Esophagus (tissue), 2 donors: ENCODE data around the gene SNX10. TPM values are rescaled to one million over a fixed set of nuclear protein-coding genes. Genes with fewer than 3 reads are reported as not detected.
"Not testable (repeated sequence)": the region's sequence is repeated elsewhere in the genome, so short reads cannot be mapped to it uniquely, and the experiment has no call there.

ENCODE experiments used
- H3K27ac ChIP-seq, 2 donors: one replicate each; pipeline ENCODE4 v1.5.1; 2013; ENCODE audit warnings: low read depth in 2 of 2, mild to moderate bottlenecking in 2 of 2, inconsistent platforms in 1 of 2, low read length in 1 of 2, moderate library complexity in 1 of 2
- H3K27me3 ChIP-seq, 2 donors: one replicate each; pipeline ENCODE4 v1.6.1; 2013; ENCODE audit warnings: low read length in 2 of 2, control low read depth in 1 of 2, mild to moderate bottlenecking in 1 of 2; ENCODE audit not compliant: insufficient read depth in 2 of 2, control insufficient read depth in 1 of 2
- H3K36me3 ChIP-seq, 2 donors: one replicate each; pipeline ENCODE4 v1.6.1; 2013; ENCODE audit warnings: low read length in 1 of 2; ENCODE audit not compliant: control insufficient read depth in 2 of 2, insufficient read depth in 2 of 2
- H3K4me1 ChIP-seq, 2 donors: one replicate each; pipeline ENCODE4 v1.6.1; 2013; ENCODE audit warnings: low read length in 1 of 2; ENCODE audit not compliant: control insufficient read depth in 2 of 2, insufficient read depth in 2 of 2
- H3K4me3 ChIP-seq, 2 donors: one replicate each; pipeline ENCODE4 v1.5.1; 2013; ENCODE audit warnings: low read length in 2 of 2, mild to moderate bottlenecking in 2 of 2, low read depth in 1 of 2, moderate library complexity in 1 of 2
- H3K9me3 ChIP-seq, 2 donors: one replicate each; pipeline ENCODE4 v1.6.1; 2013; ENCODE audit warnings: mild to moderate bottlenecking in 2 of 2, low read depth in 1 of 2, low read length in 1 of 2, moderate library complexity in 1 of 2; ENCODE audit not compliant: control insufficient read depth in 2 of 2, insufficient read depth in 1 of 2
- WGBS, 2 donors: extraction: QIAGEN DNeasy Blood & Tissue Kit; methylation state at CpG; one replicate each; pipeline ENCODE4 v1.1.7; 2013; 5-methylcytosine and 5-hydroxymethylcytosine counted together
- polyA plus RNA-seq, 2 donors: library from polyadenylated mRNA; stranded (reverse); fragments of 200-250 nt; gene quantifications; one replicate each; pipeline ENCODE4 v1.2.3, GENCODE V29; 2013
- donor health status: healthy with polysubstance abuse.
- donor health status: Bipolar disorder and iron deficiency.

Gene SNX10
- polyA plus RNA-seq, 2 donors: 0.44 to 0.61 TPM

DNA sequence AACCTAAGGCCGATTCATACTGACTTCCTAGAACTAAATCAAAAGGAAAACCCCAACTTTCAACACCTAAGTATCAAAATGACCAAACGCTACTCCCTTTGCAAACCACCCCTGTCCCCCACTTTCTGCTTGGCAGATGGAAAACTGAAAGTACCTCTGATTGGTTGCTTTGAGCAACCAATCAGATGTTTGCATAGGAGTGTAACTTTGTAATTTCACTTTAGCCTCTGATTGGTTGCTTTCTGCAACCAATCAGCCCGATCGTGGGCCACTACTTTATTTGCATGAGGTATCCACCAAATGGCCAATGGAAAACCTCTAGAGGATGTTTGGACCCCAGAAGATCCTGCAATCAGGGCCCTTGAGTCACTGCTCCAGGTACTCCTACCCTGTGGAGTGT lies 12.3 kb upstream of the SNX10 start:
- H3K4me3 ChIP-seq: no peak overlapping the region
- H3K4me1 ChIP-seq: no peaks in the 10 kb centered on the region
- WGBS, 2 donors: 80 to 83% methylated on average over 4 of the region's 4 CpGs
- H3K36me3 ChIP-seq: no peaks in the 10 kb centered on the region
- H3K27ac ChIP-seq: no peak overlapping the region
- no peaks in the 10 kb centered on the region for H3K9me3 ChIP-seq
- no peaks in the 10 kb centered on the region for H3K27me3 ChIP-seq

DNA sequence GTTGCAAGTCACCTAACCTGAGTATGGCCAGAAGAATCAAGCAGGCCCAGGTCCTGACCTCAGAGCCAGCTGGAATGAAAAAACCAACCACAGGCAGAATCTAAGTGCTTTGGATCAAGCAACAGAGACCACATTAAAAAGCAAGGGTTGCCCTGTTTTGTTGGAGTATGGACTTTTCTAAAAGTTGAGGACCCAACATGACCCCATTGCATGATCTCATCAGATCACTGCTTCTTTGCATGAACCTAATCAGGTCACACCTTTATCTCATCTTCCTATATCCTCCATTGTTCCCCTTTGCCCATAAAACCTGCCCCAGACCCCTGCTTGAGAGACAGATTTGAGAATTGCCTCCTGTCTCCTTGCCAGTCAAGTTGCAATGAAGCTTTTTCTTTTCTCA lies 11.6 kb upstream of the SNX10 start:
- H3K4me1 ChIP-seq: no peaks in the 10 kb centered on the region

DNA sequence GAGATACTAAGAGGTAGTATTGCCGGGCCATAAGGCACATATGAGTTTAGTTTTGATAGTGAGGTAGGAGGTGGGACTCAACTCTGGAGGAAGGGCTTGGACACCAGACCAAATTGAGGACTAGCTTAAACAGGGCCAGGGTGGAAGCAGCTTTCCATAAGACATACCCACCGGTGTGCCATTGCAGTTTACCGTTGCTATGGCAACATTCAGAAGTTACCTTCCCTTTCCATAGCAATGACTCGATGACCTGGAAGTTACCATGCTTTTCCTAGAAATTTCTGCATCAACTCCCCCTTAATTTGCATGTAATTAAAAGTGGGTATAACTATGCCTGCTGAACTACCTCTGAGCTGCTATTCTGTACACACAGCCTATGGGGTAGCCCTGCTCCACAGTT lies 10.9 kb upstream of the SNX10 start:
- Histone ChIP-seq H3K27me3 (no peaks in the 10 kb centered on the region), H3K27ac (no peak overlapping the region), H3K36me3 (no peaks in the 10 kb centered on the region), H3K9me3 (no peaks in the 10 kb centered on the region), H3K4me3 (no peak overlapping the region), H3K4me1 (no peaks in the 10 kb centered on the region)
- WGBS, 2 donors: 79 to 83% methylated on average over 4 of the region's 4 CpGs

More for the DNA sequence above, 11.6 kb upstream of the SNX10 start:
- Histone ChIP-seq H3K27me3 (no peaks in the 10 kb centered on the region), H3K9me3 (no peaks in the 10 kb centered on the region), H3K36me3 (no peaks in the 10 kb centered on the region), H3K4me3 (no peak overlapping the region), H3K27ac (no peak overlapping the region)

DNA sequence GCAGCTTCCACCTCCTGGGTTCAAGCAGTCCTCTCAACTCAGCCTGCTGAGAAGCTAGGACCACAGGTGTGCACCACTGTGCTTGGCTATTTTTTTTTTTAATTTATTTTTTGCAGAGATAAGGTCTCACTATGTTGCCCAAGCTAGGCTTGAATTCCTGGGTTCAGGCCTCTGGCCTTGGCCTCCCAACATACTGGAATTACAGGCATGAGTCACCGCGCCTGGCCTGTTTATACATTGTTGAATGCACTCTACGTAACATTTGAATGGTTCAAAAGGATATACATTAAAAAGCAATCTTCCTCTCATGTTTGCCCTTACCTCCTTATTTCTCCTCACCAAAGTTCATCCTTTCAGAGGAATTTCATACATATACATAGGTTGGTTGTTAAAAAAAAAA lies 7.2 kb upstream of the SNX10 start:
- Histone ChIP-seq H3K4me3 (no peak overlapping the region), H3K9me3 (no peaks in the 10 kb centered on the region), H3K27me3 (no peaks in the 10 kb centered on the region), H3K27ac (no peak overlapping the region), H3K36me3 (no peaks in the 10 kb centered on the region), H3K4me1 (no peaks in the 10 kb centered on the region)
- WGBS, 2 donors: 85 to 95% methylated on average over 3 of the region's 3 CpGs

DNA sequence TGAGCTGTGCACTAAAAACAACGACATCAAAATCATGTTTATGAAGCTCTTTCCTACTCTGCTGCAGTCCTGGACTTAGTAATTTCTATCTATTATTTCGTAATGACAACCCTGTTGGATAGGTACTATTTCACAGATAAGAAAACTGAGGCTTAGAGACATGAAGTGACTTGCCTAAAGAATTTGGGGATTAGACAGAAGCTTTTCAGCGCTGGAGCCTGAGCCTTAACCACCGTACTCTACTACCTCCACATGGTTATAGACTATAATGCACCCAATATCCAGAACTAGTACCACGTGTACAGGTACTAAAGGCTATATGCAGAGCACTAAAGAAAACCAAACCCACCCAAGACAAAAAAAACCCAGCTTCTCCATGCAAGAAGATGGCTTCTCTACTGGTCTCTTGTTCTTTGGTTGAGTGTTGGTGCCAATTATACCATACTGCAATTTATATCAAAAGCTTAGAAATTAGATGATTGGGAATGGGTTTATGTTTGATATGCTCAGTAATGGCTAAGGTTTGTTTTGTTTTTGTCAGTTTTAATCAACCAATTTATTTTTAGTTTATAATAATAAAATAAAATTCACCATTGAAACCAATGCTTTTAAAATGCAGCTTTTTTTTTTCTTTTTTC lies 6.5 kb upstream of the SNX10 start:
- WGBS, 2 donors: 73 to 74% methylated on average over 5 of the region's 5 CpGs
- no peaks in the 10 kb centered on the region for H3K4me1 ChIP-seq
- no peak overlapping the region for H3K27ac ChIP-seq
- H3K36me3 ChIP-seq: no peaks in the 10 kb centered on the region
- no peaks in the 10 kb centered on the region for H3K9me3 ChIP-seq
- H3K27me3 ChIP-seq: no peaks in the 10 kb centered on the region
- H3K4me3 ChIP-seq: no peak overlapping the region

DNA sequence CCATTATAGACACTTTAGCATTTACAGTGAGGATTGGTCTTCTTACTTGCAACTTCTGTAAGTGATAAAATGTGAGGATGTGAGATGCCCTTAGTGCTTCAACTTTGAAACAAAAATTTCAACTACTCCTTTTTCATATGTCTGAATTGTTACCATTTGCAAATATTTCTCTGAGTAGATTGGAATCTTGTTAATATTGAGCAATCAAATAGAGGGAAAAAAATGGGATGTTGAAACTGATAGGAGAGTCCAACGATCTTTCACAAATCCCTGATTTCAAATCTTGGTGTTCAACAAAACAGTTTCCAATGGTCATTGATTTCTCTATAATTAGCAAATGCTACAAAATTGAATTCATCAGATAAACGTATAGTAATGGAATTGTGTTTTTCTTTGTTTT lies 5.5 kb upstream of the SNX10 start:
- 79 to 88% methylated on average over 2 of the region's 2 CpGs for WGBS, 2 donors

DNA sequence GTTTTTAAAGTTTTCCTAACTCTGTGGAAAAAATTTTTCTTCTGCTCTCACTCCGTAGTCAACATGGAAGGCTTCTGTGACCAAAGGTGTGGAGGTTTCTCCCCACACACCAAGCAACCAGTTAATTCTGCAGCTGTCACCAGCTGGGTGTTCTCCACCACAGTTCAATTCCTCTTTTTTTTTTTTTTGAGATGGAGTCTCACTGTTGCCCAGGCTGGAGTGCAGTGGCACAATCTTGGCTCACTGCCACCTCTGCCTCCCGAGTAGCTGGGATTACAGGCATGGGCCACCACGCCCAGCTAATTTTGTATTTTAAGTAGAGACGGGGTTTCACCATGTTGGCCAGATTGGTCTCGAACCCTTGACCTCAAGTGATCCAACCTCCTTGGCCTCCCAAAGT lies 3.5 kb upstream of the SNX10 start:
- 69 to 73% methylated on average over 5 of the region's 5 CpGs for WGBS, 2 donors

More for the DNA sequence above, 5.5 kb upstream of the SNX10 start:
- Histone ChIP-seq H3K9me3 (no peaks in the 10 kb centered on the region), H3K4me3 (no peak overlapping the region), H3K4me1 (no peaks in the 10 kb centered on the region), H3K27me3 (no peaks in the 10 kb centered on the region), H3K27ac (no peak overlapping the region), H3K36me3 (no peaks in the 10 kb centered on the region)

DNA sequence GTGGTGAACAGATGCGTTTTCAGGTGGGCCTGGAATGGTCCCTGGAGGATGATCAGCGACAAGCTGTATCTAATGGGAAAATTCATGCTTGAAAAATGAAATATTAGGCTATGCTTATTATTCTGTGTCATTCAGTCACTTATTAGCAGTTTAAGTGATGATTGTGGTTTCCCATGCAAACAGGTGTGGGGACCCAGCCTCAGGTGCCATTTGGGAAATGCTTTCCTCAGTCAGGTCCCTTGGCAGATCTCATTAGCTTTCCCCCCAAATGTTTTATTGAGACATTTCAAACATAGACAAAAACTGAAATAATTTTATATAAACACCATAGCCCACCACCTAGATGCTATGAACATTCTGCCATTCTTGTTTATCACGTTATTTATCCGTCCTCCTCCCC lies 411 bp upstream of the SNX10 start:
- Histone ChIP-seq H3K27me3 (no peaks in the 10 kb centered on the region), H3K36me3 (no peaks in the 10 kb centered on the region), H3K4me3 (peak overlapping the region; percentile 42 to 63), H3K4me1 (no peaks in the 10 kb centered on the region), H3K27ac (no peak overlapping the region), H3K9me3 (no peaks in the 10 kb centered on the region)
- WGBS, 2 donors: 48% methylated on average over 4 of the region's 4 CpGs

More for the DNA sequence above, 3.5 kb upstream of the SNX10 start:
- H3K27ac ChIP-seq, H3K36me3 ChIP-seq, H3K4me3 ChIP-seq, H3K4me1 ChIP-seq, H3K27me3 ChIP-seq, H3K9me3 ChIP-seq: not testable (repeated sequence)

DNA sequence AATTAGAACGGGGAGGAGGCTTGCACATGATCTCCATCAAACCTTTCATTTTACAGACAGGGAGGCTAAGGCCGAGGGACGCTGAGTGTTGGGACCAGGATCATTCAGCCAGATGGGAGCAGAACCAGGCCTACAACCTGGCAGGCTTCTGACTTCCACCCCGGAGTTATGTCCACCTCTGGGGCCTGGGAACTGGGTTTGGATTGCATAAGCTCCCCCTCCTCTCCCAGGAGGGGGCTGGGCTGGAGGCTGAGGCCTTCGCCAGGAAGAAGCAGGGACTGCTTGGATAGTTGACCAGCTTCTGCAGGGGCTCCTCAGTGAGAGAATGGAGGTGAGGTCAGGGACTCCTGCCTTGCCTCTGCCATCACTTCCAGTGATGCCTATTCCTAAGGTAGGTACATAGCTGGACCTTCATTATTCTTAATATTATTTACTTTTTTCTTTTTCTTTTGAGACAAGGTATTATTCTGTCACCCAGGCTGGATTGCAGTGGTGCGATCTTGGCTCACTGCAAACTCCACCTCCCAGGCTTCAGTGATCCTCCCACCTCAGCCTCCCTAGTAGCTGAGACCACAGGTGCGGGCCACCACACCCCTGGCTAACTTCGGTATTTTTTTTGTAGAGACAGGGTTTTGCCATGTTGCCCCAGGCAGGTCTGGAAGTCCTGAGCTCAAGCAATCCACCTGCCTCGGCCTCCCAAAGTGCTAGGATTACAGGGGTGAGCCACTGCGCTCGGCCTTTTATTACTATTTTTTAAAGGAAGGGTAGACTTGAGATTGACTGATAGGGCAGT lies 1.3 kb downstream of the SNX10 start:
- Histone ChIP-seq H3K27ac (no peak overlapping the region), H3K4me3 (no peak overlapping the region), H3K36me3 (no peaks in the 10 kb centered on the region), H3K4me1 (no peaks in the 10 kb centered on the region), H3K9me3 (no peaks in the 10 kb centered on the region), H3K27me3 (no peaks in the 10 kb centered on the region)
- 81 to 87% methylated on average over 11 of the region's 11 CpGs for WGBS, 2 donors
